HepG2 (cell line): ENCODE data around the gene MMP12.

Source experiments
- CEBPB ChIP-seq: IDR thresholded peaks from 2 replicates; pipeline ENCODE4 v1.6.1; 2011; ENCODE audit warnings: low read depth, low read length, improper control_type of control experiment, borderline replicate concordance
- CTCF ChIP-seq: sonication (generic); formaldehyde crosslinking; IDR thresholded peaks from 2 replicates; pipeline ENCODE4 v1.5.0; 2020; ENCODE audit warnings: mild to moderate bottlenecking, missing genetic modification reagents, moderate library complexity
- DNMT1 ChIP-seq: sonication (generic); formaldehyde crosslinking; IDR thresholded peaks from 2 replicates; pipeline ENCODE4 v1.5.1; 2020; ENCODE audit warnings: mild to moderate bottlenecking, missing genetic modification reagents
- SUZ12 ChIP-seq: fragments of 150-350 bp; IDR thresholded peaks from 2 replicates; pipeline ENCODE4 v1.6.1; 2014; ENCODE audit warnings: low read depth, low read length
- ZNF138 ChIP-seq: sonication (generic); formaldehyde crosslinking; IDR thresholded peaks from 2 replicates; pipeline ENCODE4 v1.5.0; 2020; ENCODE audit warnings: mild to moderate bottlenecking, low read depth, missing genetic modification reagents
- ZNF263 ChIP-seq: sonication (generic); formaldehyde crosslinking; IDR thresholded peaks from 2 replicates; pipeline ENCODE4 v1.4.0; 2020; ENCODE audit warnings: missing genetic modification reagents
- ZNF274 ChIP-seq: sonication (generic); formaldehyde crosslinking; IDR thresholded peaks from 2 replicates; pipeline ENCODE4 v1.5.1; 2020; ENCODE audit warnings: mild to moderate bottlenecking, missing genetic modification reagents

- TF ChIP-seq CTCF (CRISPR knock-in tag): no peak
- no peak for TF ChIP-seq SUZ12
- TF ChIP-seq DNMT1 (CRISPR knock-in tag): no peak
- TF ChIP-seq ZNF274 (CRISPR knock-in tag): no peak
- no peak for TF ChIP-seq CEBPB
- no peak for TF ChIP-seq ZNF263 (CRISPR knock-in tag)
- no peak for TF ChIP-seq ZNF138 (CRISPR knock-in tag)
These were observed 41.1 kb downstream of the MMP12 start for GRCh38 chr11:102833731-102834130.
